ENCODE data around the gene UBE3A.
"Not testable (repeated sequence)": the region's sequence is repeated elsewhere in the genome, so short reads cannot be mapped to it uniquely, and the experiment has no call there.

Gene UBE3A

DNA sequence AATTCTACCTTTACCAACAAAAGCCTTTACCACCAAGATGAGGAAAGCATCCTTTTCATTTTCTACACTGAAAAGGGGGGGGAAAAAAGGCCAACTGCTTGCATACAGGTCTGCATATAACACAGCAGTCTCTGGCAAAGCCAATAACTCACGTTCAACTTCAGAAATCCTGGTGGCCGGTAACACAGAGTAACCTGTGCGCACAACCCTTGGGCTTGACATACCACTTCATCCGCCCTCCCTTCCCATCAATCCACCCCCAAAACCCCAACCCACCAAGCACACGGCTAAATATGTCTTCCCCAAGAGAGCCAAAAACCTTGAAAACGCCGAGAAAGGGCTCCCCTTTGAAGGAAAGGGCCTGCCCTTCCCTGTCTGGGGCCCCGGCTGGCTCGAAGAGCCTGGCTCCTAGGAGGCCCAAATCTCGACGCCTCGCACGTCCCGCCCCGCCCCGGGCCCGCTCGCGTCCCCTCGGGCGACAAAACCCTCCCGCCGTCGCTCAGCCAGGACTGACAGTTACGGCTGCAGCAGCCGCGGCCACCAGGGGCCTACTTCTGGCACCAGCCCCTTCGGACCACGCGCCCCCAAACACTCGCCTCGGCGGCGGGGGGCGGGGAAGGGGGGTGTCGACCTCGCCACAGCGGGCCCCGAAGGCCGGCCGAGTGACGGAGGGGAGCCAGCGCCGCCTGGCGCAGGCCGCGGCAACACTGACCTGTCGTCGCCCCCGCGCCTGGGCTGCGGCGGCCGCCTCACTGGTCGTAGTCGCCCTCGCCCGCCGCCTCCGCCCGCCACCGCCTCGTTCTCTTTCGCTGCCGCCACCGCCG is 835 bp downstream of the UBE3A start:
- peak; percentile 43 for DNase-seq

- no peak for DNase-seq
These were observed 2.1 kb downstream of the UBE3A start for GRCh38 chr15:25436707-25437106.

GRCh38 chr15:25435474-25436243 is 3.2 kb downstream of the UBE3A start:
- DNase-seq: no peak

DNA sequence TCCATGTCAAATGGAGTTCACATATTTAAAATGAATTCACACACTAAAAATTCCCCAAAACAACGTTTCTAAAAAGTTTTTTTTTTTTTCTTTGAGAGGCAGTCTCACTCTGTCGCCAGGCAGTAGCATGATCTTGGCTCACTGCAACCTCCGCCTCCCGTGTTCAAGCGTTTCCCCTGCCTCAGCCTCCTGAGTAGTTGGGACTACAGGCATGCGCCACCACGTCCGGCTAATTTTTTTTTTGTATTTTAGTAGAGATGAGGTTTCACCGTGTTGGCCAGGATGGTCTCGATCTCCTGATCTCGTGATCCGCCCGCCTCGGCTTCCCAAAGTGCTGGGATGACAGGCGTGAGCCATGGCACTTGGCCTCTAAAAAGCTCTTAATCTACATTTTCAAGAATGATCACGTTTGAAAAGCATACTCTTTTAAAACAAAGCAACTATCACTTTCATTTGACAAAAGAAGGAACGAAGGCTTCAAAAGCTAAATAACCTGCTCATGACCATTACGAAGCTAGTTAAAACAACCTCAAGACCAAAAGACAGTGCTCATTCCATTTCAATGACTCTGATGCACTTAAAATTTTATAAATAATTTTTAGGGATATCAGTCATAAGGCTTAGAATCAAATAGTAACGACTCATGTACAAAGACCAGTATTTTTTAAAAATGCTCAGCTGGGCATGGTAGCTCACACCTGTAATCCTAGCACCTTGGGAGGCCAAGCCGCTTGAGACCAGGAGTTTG is 5.5 kb downstream of the UBE3A start:
- DNase-seq: no peak

- DNase-seq: no peak
These were observed 6.8 kb downstream of the UBE3A start for GRCh38 chr15:25431836-25432561.

- no peak for DNase-seq
These were observed 11.0 kb downstream of the UBE3A start for GRCh38 chr15:25427861-25428260.

DNA sequence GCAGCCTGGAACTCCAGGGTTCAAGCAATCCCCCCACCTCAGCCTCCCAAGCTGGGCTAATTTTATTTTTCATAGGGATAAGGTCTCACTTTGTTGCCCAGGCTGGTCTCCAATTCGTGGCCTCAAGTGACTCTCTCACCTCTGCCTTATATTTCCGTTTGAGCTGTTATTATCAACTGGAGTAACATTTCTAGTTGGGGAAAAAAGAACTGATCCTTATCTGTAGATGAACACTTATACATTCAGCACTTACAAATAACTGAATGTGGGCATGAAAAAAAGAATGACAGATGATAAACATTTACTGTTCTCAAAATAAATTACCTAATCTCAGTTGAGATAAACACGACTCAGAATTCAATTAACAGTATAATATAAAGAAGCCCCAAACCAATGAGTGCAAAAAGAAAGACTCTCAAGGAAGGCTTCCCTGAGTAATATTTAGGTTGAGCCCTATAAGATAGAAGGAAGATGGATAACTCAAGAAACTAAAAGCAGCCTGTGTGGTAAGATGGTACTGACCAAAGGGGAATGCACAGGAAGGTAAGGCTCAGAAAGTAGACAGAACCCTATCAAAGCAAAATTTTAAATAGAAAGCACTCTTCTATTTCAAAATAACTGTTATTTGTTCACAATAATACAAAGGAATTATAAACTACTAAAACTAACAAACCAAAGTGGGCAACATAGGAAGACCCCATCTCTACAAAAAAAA is 11.8 kb downstream of the UBE3A start:
- no peak for DNase-seq

GRCh38 chr15:25424073-25424472 is 14.8 kb downstream of the UBE3A start:
- DNase-seq: no peak

- DNase-seq: no peak
These were observed 16.8 kb downstream of the UBE3A start for GRCh38 chr15:25422021-25422420.

DNA sequence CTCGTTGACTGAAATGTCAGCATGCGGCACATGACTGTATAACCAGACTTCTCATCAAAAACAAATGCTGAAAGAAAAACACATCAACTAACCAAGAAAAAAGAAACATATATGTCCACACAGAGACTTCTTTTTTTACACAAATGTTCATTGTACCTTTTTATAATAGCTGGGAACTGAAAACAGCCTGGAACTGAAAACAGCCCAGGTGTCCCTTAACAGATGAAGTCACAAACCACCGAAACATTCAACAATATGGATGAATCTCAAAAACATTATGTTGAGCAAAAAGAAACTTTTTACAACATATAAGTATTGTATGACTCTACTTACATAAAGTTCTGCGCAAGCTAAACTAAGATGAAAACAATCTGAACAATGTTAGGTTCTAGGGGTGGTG is 20.6 kb downstream of the UBE3A start:
- DNase-seq: no peak

- no peak for DNase-seq
These were observed 21.2 kb downstream of the UBE3A start for GRCh38 chr15:25417604-25418003.

- DNase-seq: no peak
These were observed 22.1 kb downstream of the UBE3A start for GRCh38 chr15:25416693-25417092.

DNA sequence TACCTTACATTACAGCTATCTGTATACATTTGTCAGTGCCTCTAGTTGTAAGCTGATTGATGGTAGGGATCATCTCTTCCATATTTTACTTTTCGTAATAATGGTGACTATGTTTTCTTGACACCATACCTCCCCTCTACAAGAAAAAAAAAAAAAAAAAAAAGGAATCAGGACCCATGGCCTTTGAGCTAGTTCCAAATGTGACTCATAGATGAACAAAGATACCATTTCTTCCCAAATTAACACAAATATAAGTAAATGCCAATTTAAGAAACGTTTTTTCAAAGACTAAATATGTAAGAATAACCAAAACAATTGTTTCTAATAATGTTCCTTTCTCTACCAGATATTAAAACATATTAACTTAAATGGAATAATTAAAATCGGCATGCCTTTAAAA is 23.1 kb downstream of the UBE3A start:
- no peak for DNase-seq

DNA sequence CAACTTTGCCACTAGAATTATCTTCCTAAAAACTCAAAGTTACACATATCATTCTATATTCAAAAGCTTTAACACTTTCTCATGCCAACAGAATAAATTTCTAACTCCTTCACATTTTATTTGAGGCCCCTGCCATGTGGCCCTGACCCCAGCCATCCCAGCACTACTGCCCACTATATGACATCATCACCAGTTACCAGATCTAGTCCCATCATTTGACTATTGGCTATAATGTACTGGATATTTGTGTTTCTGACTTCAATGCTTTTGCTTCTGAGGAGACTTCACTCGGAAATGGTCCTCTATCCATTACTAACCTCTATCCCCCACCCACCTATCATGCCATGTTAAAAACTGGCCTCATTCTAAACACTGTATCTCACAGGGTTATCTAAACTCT is 23.6 kb downstream of the UBE3A start:
- no peak for DNase-seq

- no peak for DNase-seq
These were observed 28.2 kb downstream of the UBE3A start for GRCh38 chr15:25410649-25411048.

- DNase-seq: not testable (repeated sequence)
These were observed 29.1 kb downstream of the UBE3A start for GRCh38 chr15:25409731-25410130.

- DNase-seq: no peak
These were observed 29.9 kb downstream of the UBE3A start for GRCh38 chr15:25408929-25409328.

- no peak for DNase-seq
These were observed 30.4 kb downstream of the UBE3A start for GRCh38 chr15:25408428-25408827.

- DNase-seq: no peak
These were observed 30.9 kb downstream of the UBE3A start for GRCh38 chr15:25407950-25408349.

- no peak for DNase-seq
These were observed 32.0 kb downstream of the UBE3A start for GRCh38 chr15:25406846-25407245.

DNA sequence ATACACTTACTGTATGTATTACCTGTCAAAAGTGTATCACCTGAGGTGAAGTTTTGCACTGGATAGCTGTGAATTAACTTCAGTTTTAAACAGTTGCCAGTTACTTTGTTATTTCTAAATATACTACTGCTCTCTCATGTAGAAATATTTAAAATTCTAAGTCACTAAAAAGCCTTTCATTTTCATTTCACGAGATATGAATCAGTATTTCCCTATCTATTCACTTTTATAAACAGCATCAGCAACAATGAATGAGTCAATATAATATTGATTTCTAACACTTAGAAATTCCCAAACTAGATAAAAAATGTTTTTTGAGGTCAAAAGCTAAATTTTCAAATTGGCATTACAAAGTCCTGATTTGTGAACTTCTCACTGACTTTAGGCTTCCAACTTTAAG is 32.6 kb downstream of the UBE3A start:
- DNase-seq: no peak

DNA sequence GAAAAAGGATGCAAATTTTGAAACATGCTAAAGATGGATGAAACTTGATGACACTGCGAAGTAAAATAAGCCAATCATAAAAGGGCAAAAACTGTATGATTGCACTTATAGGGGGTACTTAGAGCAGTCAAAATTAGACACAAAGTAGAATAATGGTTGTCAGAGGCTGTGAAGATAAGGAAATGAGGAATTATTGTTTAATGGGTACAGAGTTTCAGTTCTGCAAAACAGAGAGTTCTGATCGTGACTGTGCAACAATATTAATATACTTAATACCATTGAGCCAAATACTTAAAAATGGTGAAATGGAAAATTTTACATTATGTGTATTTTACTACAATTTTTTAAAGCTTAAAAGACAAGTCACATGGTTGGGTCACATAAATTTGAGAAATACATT is 35.1 kb downstream of the UBE3A start:
- no peak for DNase-seq

Data from activated gamma-delta T cell (primary cell).